IPS-15b (cell line): ENCODE results near the gene CILP2.

Experiments used
- H3K27me3 ChIP-seq: one replicate; pipeline ENCODE4 v1.6.1; 2013; ENCODE audit warnings: low read length; ENCODE audit not compliant: control insufficient read depth, insufficient read depth
- H3K36me3 ChIP-seq: one replicate; pipeline ENCODE4 v1.6.1; 2013; ENCODE audit warnings: low read length; ENCODE audit not compliant: control insufficient read depth, insufficient read depth
- H3K4me1 ChIP-seq: one replicate; pipeline ENCODE4 v1.6.1; 2013; ENCODE audit warnings: mild to moderate bottlenecking, low read length; ENCODE audit not compliant: control insufficient read depth, insufficient read depth
- H3K4me3 ChIP-seq: one replicate; pipeline ENCODE4 v1.5.1; 2013; ENCODE audit warnings: low read depth, low read length
- H3K9ac ChIP-seq: one replicate; pipeline ENCODE4 v1.6.1; 2013; ENCODE audit warnings: low read depth, mild to moderate bottlenecking, low read length
- H3K9me3 ChIP-seq: one replicate; pipeline ENCODE4 v1.6.1; 2013; ENCODE audit warnings: mild to moderate bottlenecking, low read length; ENCODE audit not compliant: control insufficient read depth, insufficient read depth

Gene CILP2

GRCh38 chr19:19544257-19544953 is 6.3 kb downstream of the CILP2 start:
- peaks cover 8% of the 10 kb centered on the region for H3K27me3 ChIP-seq
- no peaks in the 10 kb centered on the region for H3K36me3 ChIP-seq
- H3K4me1 ChIP-seq = no peaks in the 10 kb centered on the region
- H3K9ac ChIP-seq = no peak overlapping the region
- H3K4me3 ChIP-seq = no peak overlapping the region
- H3K9me3 ChIP-seq = no peaks in the 10 kb centered on the region

- H3K36me3 ChIP-seq = no peaks in the 10 kb centered on the region
- no peak overlapping the region for H3K9ac ChIP-seq
- no peaks in the 10 kb centered on the region for H3K4me1 ChIP-seq
- no peak overlapping the region for H3K4me3 ChIP-seq
- H3K9me3 ChIP-seq = no peaks in the 10 kb centered on the region
- peaks cover 1% of the 10 kb centered on the region for H3K27me3 ChIP-seq
These were observed 7.0 kb downstream of the CILP2 start for GRCh38 chr19:19544954-19545591.

- H3K4me3 ChIP-seq = no peak overlapping the region
- no peaks in the 10 kb centered on the region for H3K4me1 ChIP-seq
- H3K27me3 ChIP-seq = no peaks in the 10 kb centered on the region
- no peaks in the 10 kb centered on the region for H3K36me3 ChIP-seq
- H3K9me3 ChIP-seq = no peaks in the 10 kb centered on the region
- no peak overlapping the region for H3K9ac ChIP-seq
These were observed 7.6 kb downstream of the CILP2 start for GRCh38 chr19:19545707-19546106.

- no peaks in the 10 kb centered on the region for H3K27me3 ChIP-seq
- H3K4me3 ChIP-seq = no peak overlapping the region
- no peak overlapping the region for H3K9ac ChIP-seq
- no peaks in the 10 kb centered on the region for H3K4me1 ChIP-seq
- no peaks in the 10 kb centered on the region for H3K36me3 ChIP-seq
- H3K9me3 ChIP-seq = no peaks in the 10 kb centered on the region
These were observed 8.7 kb downstream of the CILP2 start for GRCh38 chr19:19546751-19547162.

- no peak overlapping the region for H3K4me3 ChIP-seq
- no peaks in the 10 kb centered on the region for H3K4me1 ChIP-seq
- H3K27me3 ChIP-seq = no peaks in the 10 kb centered on the region
- H3K9ac ChIP-seq = no peak overlapping the region
- no peaks in the 10 kb centered on the region for H3K9me3 ChIP-seq
- no peaks in the 10 kb centered on the region for H3K36me3 ChIP-seq
These were observed 9.7 kb downstream of the CILP2 start for GRCh38 chr19:19547674-19548336.

- H3K9me3 ChIP-seq = no peaks in the 10 kb centered on the region
- H3K36me3 ChIP-seq = no peaks in the 10 kb centered on the region
- H3K9ac ChIP-seq = no peak overlapping the region
- no peaks in the 10 kb centered on the region for H3K4me1 ChIP-seq
- no peak overlapping the region for H3K4me3 ChIP-seq
- H3K27me3 ChIP-seq = no peaks in the 10 kb centered on the region
These were observed 11.1 kb downstream of the CILP2 start for GRCh38 chr19:19548915-19549759.

GRCh38 chr19:19549804-19550464 is 11.9 kb downstream of the CILP2 start:
- H3K4me1 ChIP-seq = no peaks in the 10 kb centered on the region
- H3K9me3 ChIP-seq = no peaks in the 10 kb centered on the region
- no peaks in the 10 kb centered on the region for H3K36me3 ChIP-seq
- no peak overlapping the region for H3K9ac ChIP-seq
- no peak overlapping the region for H3K4me3 ChIP-seq
- no peaks in the 10 kb centered on the region for H3K27me3 ChIP-seq

- Histone ChIP-seq H3K9me3 (no peaks in the 10 kb centered on the region), H3K4me1 (no peaks in the 10 kb centered on the region), H3K4me3 (no peak overlapping the region), H3K9ac (no peak overlapping the region), H3K36me3 (no peaks in the 10 kb centered on the region), H3K27me3 (no peaks in the 10 kb centered on the region)
These were observed 12.4 kb downstream of the CILP2 start for GRCh38 chr19:19550485-19550929.

- H3K4me1 ChIP-seq = no peaks in the 10 kb centered on the region
- H3K36me3 ChIP-seq = no peaks in the 10 kb centered on the region
- H3K4me3 ChIP-seq = no peak overlapping the region
- H3K27me3 ChIP-seq = no peaks in the 10 kb centered on the region
- H3K9ac ChIP-seq = no peak overlapping the region
- no peaks in the 10 kb centered on the region for H3K9me3 ChIP-seq
These were observed 13.1 kb downstream of the CILP2 start for GRCh38 chr19:19550972-19551852.

- Histone ChIP-seq H3K4me1 (no peaks in the 10 kb centered on the region), H3K9ac (no peak overlapping the region), H3K36me3 (no peaks in the 10 kb centered on the region), H3K27me3 (no peaks in the 10 kb centered on the region), H3K4me3 (no peak overlapping the region), H3K9me3 (no peaks in the 10 kb centered on the region)
These were observed 13.8 kb downstream of the CILP2 start for GRCh38 chr19:19551853-19552192.
